ENCODE measurements around the gene PPP1CA.

PPP1CA gene

GRCh38 chr11:67370351-67371076, 31.1 kb downstream of the PPP1CA start:
- no peak for TF ChIP-seq TAF1 (IDR thresholded peaks at IDR 0.05; ENCODE audit: borderline replicate concordance, insufficient read depth, low read length)
- peak; percentile 93 for TF ChIP-seq FOXP2 (optimal IDR thresholded peaks at IDR 0.05; ENCODE audit: borderline replicate concordance, extremely low read depth, extremely low read length, insufficient read depth)

- TF ChIP-seq TAF1 (IDR thresholded peaks at IDR 0.05; ENCODE audit: borderline replicate concordance, insufficient read depth, low read length) (no peak), POLR2AphosphoS5 (IDR thresholded peaks at IDR 0.05; ENCODE audit: low read depth, low read length) (no peak), FOXP2 (optimal IDR thresholded peaks at IDR 0.05; ENCODE audit: borderline replicate concordance, extremely low read depth, extremely low read length, insufficient read depth) (no peak), REST (IDR thresholded peaks at IDR 0.05; ENCODE audit: insufficient read depth in 1 of 2, low read depth in 2 of 2, low read length in 2 of 2) (no peak), SIN3A (IDR thresholded peaks at IDR 0.05; ENCODE audit: borderline replicate concordance, insufficient read depth, low read length) (no peak)
These were observed 31.8 kb downstream of the PPP1CA start for GRCh38 chr11:67369801-67370284.

GRCh38 chr11:67369275-67369674, 32.4 kb downstream of the PPP1CA start:
- TF ChIP-seq SIN3A (IDR thresholded peaks at IDR 0.05; ENCODE audit: borderline replicate concordance, insufficient read depth, low read length), result no peak
- no peak for TF ChIP-seq POLR2AphosphoS5 (IDR thresholded peaks at IDR 0.05; ENCODE audit: low read depth, low read length)
- TF ChIP-seq TAF1 (IDR thresholded peaks at IDR 0.05; ENCODE audit: borderline replicate concordance, insufficient read depth, low read length), result no peak
- TF ChIP-seq REST (IDR thresholded peaks at IDR 0.05; ENCODE audit: insufficient read depth in 1 of 2, low read depth in 2 of 2, low read length in 2 of 2), result no peak
- TF ChIP-seq FOXP2 (optimal IDR thresholded peaks at IDR 0.05; ENCODE audit: borderline replicate concordance, extremely low read depth, extremely low read length, insufficient read depth), result no peak

GRCh38 chr11:67368621-67369020, 33.0 kb downstream of the PPP1CA start:
- TF ChIP-seq FOXP2 (optimal IDR thresholded peaks at IDR 0.05; ENCODE audit: borderline replicate concordance, extremely low read depth, extremely low read length, insufficient read depth) (no peak), REST (IDR thresholded peaks at IDR 0.05; ENCODE audit: insufficient read depth in 1 of 2, low read depth in 2 of 2, low read length in 2 of 2) (no peak), TAF1 (IDR thresholded peaks at IDR 0.05; ENCODE audit: borderline replicate concordance, insufficient read depth, low read length) (no peak), SIN3A (IDR thresholded peaks at IDR 0.05; ENCODE audit: borderline replicate concordance, insufficient read depth, low read length) (no peak), POLR2AphosphoS5 (IDR thresholded peaks at IDR 0.05; ENCODE audit: low read depth, low read length) (no peak)

GRCh38 chr11:67367761-67368227, 33.9 kb downstream of the PPP1CA start:
- TF ChIP-seq POLR2AphosphoS5 (IDR thresholded peaks at IDR 0.05; ENCODE audit: low read depth, low read length) (no peak), FOXP2 (optimal IDR thresholded peaks at IDR 0.05; ENCODE audit: borderline replicate concordance, extremely low read depth, extremely low read length, insufficient read depth) (no peak), REST (IDR thresholded peaks at IDR 0.05; ENCODE audit: insufficient read depth in 1 of 2, low read depth in 2 of 2, low read length in 2 of 2) (no peak), TAF1 (IDR thresholded peaks at IDR 0.05; ENCODE audit: borderline replicate concordance, insufficient read depth, low read length) (no peak), SIN3A (IDR thresholded peaks at IDR 0.05; ENCODE audit: borderline replicate concordance, insufficient read depth, low read length) (no peak)

Data from PFSK-1 (cell line).